ENCODE data around the gene SNX13.

The SNX13 gene

GRCh38 chr7:17940951-17941431 lies 697 bp upstream of the SNX13 start:
- TF ChIP-seq CTCF (IDR thresholded peaks at IDR 0.05; ENCODE audit: low read depth, low read length, missing control alignments): no peak
- no peak for DNase-seq (ENCODE audit: extremely low read depth, low read depth)
- H3K4me3 ChIP-seq (replicated peaks; ENCODE audit: low read depth, low read length): peak overlapping the region; percentile 78

GRCh38 chr7:17939606-17940301 lies 540 bp downstream of the SNX13 start:
- no peak for TF ChIP-seq CTCF (IDR thresholded peaks at IDR 0.05; ENCODE audit: low read depth, low read length, missing control alignments)
- DNase-seq (ENCODE audit: extremely low read depth, low read depth): no peak
- H3K4me3 ChIP-seq (replicated peaks; ENCODE audit: low read depth, low read length): peak overlapping the region; percentile 78

DNA sequence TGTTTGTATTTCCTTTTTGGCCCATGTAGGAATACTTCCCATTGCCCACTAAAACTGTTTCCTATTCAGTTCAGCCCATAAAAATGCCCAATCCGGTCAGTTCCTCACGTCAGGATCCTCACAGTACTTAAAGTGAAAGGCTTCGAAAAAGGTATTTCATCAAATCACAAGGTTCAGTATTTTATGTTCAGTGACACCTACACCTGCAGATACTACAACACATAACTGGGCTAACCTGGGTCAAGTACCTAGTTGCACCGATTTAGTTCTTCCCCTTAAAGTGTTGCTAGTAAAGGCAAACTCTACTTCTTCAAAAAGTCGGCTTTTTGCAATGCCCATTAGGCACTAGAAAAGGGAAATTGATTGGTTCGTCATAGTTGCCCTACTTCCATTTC lies 1.1 kb downstream of the SNX13 start:
- DNase-seq (ENCODE audit: extremely low read depth, low read depth): no peak
- H3K4me3 ChIP-seq (replicated peaks; ENCODE audit: low read depth, low read length): peak overlapping the region; percentile 78
- TF ChIP-seq CTCF (IDR thresholded peaks at IDR 0.05; ENCODE audit: low read depth, low read length, missing control alignments): no peak

DNA sequence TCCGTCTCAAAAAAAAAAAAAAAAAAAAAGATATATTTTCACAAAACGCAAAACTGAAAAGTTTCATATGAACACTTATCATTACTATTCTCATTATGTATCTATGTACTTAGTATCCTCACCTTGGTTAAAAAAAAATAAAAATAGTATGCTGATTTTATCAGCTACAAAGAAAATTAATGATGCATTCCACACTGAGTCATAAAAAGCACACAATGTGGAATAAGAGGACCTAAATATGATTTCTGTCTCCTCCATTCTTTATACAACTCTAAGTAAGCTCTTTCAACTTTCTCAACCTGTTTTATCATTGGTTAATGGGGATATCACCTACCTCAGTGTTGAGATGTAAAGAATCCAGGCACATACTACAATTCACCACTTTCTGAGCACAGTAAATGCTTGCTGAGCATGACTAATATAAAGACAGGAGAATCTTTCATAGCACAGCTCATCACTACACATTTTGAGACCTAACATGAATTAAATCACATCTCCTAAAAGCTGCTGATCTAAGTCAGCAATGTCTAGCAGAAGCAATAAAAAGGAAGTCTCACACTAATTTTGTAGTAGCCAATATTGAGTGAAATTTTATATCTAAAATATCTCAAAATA lies 2.7 kb downstream of the SNX13 start:
- no peak for TF ChIP-seq CTCF (IDR thresholded peaks at IDR 0.05; ENCODE audit: low read depth, low read length, missing control alignments)
- peak overlapping the region; percentile 78; the same call in 1 of the 2 replicates for H3K4me3 ChIP-seq (replicated peaks; ENCODE audit: low read depth, low read length)
- no peak for DNase-seq (ENCODE audit: extremely low read depth, low read depth)

DNA sequence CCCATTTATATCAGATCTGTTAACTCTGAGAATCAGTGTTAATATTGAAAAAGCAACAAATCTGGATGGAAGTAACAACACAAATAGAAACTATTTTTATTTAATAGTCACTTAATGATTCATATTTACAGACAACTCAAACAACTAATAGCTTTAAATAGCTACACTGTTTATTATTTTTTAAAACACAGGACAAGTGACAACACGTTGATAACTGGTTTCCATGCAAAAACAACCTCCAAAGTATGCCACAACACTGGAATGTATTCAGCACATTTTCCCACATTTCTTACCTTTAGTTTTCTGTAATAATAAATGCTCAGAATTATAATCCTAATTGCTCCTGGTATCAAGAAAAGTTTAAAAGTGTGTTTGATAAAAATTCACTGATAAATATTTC lies 4.0 kb downstream of the SNX13 start:
- H3K4me3 ChIP-seq (replicated peaks; ENCODE audit: low read depth, low read length): no peak overlapping the region
- no peak for DNase-seq (ENCODE audit: extremely low read depth, low read depth)
- no peak for TF ChIP-seq CTCF (IDR thresholded peaks at IDR 0.05; ENCODE audit: low read depth, low read length, missing control alignments)

DNA sequence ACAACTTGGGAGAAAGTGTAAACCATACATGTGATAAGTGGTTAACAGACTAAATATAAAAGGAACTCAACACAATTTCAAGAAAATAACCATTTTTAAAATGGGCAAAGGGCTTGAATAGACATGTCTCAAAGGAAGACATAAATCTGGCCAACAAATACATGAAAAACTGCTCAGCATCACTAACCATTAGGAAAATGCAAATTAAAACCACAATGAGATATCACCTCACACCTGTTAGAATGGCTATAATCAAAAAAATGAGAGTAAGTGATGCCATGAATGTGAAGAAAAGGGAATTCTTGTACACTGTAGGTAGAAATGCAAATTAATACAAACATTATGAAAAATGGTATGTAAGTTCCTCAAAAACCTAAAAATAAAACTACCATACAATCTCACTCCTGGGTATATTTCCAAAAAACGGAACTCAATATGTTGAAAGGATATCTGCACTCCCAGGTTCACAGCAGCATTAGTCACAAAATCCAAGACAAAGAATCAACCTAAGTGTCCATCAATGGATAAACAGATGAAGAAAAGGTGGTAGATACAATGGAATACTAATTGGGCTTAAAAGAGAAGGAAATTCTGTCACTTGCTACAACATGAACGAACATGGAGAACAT lies 5.6 kb downstream of the SNX13 start:
- DNase-seq (ENCODE audit: extremely low read depth, low read depth): no peak
- TF ChIP-seq CTCF (IDR thresholded peaks at IDR 0.05; ENCODE audit: low read depth, low read length, missing control alignments): no peak
- no peak overlapping the region for H3K4me3 ChIP-seq (replicated peaks; ENCODE audit: low read depth, low read length)
